Measurements from ENCODE around the gene GAK.
"Not testable (repeated sequence)": the region's sequence is repeated elsewhere in the genome, so short reads cannot be mapped to it uniquely, and the experiment has no call there.

Gene GAK

GRCh38 chr4:931960-932712 is at the start of gene GAK, which contains the start of gene TMEM175:
TSS of gene GAK (minus strand) at chr4:932316. CDS start at chr4:932187, 129 bp downstream.
TSS of gene TMEM175 (plus strand) at chr4:932460. CDS start at chr4:947740, 15,280 bp downstream.
- DNase-seq (ENCODE audit: low spot score), result peak; percentile 96

GRCh38 chr4:978957-979701 is 47.0 kb upstream of the GAK start:
- DNase-seq (ENCODE audit: low spot score), result no peak

- not testable (repeated sequence) for DNase-seq (ENCODE audit: low spot score)
Measured at GRCh38 chr4:976016-976415, 43.9 kb upstream of the GAK start.

GRCh38 chr4:974668-975067 is 42.6 kb upstream of the GAK start:
- no peak for DNase-seq (ENCODE audit: low spot score)

GRCh38 chr4:973431-974397 is 41.6 kb upstream of the GAK start, which contains the start of gene DGKQ:
TSS of gene DGKQ (minus strand) at chr4:973569. CDS start at chr4:973482, 87 bp downstream.
- peak; percentile 85 for DNase-seq (ENCODE audit: low spot score)

- peak; percentile 49 for DNase-seq (ENCODE audit: low spot score)
Measured at GRCh38 chr4:972651-973424, 40.7 kb upstream of the GAK start.

- no peak for DNase-seq (ENCODE audit: low spot score)
Measured at GRCh38 chr4:971666-972500, 39.8 kb upstream of the GAK start.

- no peak for DNase-seq (ENCODE audit: low spot score)
Measured at GRCh38 chr4:970854-971520, 38.9 kb upstream of the GAK start.

DNA sequence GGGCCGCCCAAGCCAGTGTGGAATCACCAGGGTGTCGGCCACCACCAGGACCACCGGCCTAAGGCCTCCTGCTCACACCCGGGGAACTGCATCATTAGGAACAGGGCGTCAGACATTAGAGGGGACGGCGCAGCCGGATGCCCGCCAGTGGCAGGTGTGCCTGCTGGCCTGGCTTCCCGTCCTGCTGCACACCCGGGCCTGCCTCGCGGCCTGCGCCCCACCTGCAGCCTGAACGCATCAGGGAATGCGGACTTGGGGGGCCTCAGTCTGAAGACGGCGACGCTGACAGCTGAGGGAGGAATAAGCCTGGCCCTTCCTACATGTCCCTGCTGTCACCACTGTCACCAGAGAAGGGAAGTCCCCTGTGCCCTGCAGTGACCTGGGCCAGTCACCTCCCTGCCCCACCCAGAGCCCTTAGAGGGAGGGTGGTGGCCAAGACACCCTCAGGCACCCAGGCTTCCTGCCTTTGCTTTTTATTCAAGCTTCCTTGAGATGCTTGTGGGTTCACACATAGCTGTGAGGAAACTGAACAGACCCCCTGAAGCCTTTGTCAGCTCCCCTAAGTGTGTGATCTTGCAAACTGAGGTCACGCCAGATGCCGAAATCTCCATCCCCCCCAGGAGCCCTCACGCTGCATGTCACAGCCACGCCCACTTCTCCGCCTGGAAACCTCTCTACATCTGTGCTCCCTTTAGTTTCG is 38.1 kb upstream of the GAK start:
- DNase-seq (ENCODE audit: low spot score), result no peak

GRCh38 chr4:968621-969394 is 36.7 kb upstream of the GAK start:
- DNase-seq (ENCODE audit: low spot score), result no peak

- DNase-seq (ENCODE audit: low spot score), result no peak
Measured at GRCh38 chr4:968221-968620, 36.1 kb upstream of the GAK start.

GRCh38 chr4:967113-968104 is 35.3 kb upstream of the GAK start:
- DNase-seq (ENCODE audit: low spot score), result no peak

DNA sequence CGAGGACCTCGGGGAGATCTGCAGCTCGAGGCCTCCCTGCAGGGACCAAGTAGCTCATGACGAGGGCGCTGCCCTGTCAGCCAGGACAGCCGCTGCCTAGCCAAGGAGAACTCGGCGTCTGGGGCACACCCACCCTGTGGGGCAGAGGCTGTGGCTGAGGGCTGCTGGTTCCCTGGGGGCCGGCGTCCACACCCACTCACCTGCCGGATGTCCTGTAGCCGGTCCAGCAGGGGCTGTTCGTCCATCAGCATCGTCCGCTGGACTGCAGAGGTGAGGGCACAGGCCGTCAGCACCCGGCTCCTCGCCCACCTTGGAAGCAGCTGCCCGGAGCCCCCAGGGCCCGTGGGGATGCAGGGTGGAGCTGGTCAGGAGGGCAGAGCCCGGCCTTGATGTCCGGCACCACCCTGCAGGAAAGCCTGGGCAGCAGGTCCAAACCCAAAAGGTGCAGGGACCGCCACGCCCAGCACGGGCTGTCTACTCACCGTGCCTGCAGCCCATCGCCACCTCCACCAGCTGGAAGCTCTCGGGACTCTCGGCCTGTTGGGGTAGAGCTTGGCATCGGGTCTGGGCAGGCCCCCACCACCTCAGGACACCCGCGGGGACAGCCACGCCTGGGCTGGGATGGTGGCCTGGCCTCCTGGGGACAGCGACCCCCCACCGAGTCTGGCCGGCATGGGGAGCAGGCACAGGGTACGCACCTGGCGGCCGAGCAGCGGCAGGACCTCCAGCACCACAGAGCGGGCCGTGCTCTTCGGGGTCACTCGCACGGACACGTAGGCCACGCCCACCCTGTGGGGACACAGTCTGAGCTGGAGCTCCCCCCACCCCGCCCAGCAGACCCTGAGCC is 34.4 kb upstream of the GAK start:
- no peak for DNase-seq (ENCODE audit: low spot score)

DNA sequence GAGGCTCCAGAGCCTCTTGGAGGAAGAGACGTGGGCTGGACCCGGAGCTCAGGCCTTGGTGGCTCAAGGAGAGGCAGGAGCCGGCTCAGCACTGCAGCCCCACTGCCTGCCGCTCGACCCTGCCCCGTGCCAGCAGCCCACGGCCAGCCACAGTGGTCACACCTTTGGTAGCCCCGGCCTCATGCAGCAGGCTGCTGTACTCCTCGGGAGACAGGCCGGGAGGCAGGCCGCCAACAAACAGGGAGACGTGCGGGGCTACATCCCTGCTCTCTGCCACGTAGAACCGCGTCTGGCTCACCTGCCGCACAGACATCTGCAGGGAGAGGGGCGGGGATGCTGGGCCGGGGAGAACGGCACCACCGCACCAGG is 33.6 kb upstream of the GAK start:
- no peak for DNase-seq (ENCODE audit: low spot score)

- no peak for DNase-seq (ENCODE audit: low spot score)
Measured at GRCh38 chr4:965048-965765, 33.1 kb upstream of the GAK start.
